ES-I3 (cell line): ENCODE measurements around the gene MARK3.
A peak's percentile ranks its signal among the peaks of the same experiment; 100 is the strongest.

Experiments used
- H3K36me3 ChIP-seq: 2 replicates; pipeline ENCODE4 v1.6.1; 2013; ENCODE audit warnings: mild to moderate bottlenecking, low read length, control low read depth, moderate library complexity; ENCODE audit not compliant: insufficient read depth
- H3K4me1 ChIP-seq: 2 replicates; pipeline ENCODE4 v1.6.1; 2013; ENCODE audit warnings: mild to moderate bottlenecking, control low read depth, low read length; ENCODE audit not compliant: insufficient read depth
- H3K9ac ChIP-seq: 2 replicates; pipeline ENCODE4 v1.6.1; 2013; ENCODE audit warnings: low read depth, mild to moderate bottlenecking, low read length, moderate library complexity
- H3K9me3 ChIP-seq: 2 replicates; pipeline ENCODE4 v1.6.1; 2013; ENCODE audit warnings: mild to moderate bottlenecking, low read length, moderate library complexity; ENCODE audit not compliant: control insufficient read depth, insufficient read depth

Gene MARK3

DNA sequence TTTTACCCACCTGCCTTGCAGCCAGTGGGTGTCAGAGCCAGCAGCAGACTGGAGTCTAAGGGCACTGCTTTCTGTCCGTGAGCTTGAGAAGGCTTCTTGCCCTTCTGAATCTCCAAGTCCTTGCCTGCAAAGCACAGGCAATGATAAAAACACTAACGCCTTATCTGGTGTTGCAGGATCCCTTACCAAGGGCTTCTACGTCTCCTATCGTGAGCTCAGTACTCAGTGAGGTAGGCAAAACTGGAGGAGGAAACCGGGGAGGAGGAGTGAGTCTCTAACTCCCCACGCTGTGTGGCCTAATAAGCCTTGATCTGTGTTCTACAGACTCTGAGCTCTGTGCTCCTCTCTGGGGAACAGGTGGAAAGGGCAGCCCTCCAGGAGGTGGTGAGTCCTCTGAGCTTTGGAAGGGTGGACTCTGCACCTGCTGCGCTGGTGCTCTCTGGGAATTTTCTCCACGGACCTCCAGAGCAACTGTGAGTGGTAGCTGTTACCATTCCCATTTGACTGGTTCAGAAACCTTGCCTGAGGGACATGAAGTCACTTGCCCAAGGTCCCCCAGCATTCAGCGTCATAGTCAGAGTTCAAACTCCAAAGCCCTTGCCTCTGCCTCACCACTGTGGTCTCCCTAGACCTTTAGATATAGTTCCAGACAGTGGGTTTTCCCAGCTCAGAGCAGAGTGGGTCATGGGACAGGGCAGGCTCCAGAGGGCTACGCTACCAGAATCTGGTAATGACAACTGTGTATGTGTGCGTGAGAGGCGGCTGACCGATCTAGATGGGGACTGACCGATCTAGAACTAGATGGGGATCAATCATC, 7.0 kb upstream of the MARK3 start:
- Histone ChIP-seq H3K9ac (no peak overlapping the region), H3K4me1 (no peaks in the 10 kb centered on the region), H3K9me3 (no peaks in the 10 kb centered on the region), H3K36me3 (no peaks in the 10 kb centered on the region)

DNA sequence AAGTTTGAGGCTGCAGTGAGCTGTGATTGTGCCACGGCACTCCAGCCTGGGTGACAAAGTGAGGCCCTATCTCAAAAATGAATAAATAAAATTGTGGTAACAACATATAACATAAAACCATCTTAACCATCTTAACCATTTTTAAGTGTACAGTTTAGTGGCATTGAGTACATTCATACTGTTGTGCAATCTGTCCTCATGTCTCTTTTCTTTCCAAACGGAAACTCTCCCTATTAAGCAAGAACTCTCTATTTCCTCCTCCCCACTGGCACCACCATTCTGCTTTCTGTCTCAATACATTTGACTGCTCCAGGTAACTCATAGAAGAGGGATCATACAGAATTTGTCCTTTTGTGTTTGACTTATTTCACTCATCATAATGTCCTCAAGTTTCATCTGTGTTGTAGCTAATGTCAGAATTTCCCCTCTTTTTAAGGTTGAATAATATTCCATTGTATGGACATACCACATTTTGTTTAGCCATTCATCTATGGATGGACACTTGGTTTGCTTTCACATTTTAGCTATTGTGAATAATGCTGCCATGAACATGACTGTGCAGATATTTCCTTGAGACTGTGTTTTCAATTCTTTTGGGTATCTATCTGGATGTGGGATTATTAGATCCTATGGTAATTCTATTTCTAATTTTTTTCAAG, 4.4 kb upstream of the MARK3 start:
- Histone ChIP-seq H3K4me1 (peaks cover 6% of the 10 kb centered on the region; the same call in 1 of the 2 replicates), H3K9me3 (no peaks in the 10 kb centered on the region), H3K9ac (no peak overlapping the region), H3K36me3 (no peaks in the 10 kb centered on the region)

DNA sequence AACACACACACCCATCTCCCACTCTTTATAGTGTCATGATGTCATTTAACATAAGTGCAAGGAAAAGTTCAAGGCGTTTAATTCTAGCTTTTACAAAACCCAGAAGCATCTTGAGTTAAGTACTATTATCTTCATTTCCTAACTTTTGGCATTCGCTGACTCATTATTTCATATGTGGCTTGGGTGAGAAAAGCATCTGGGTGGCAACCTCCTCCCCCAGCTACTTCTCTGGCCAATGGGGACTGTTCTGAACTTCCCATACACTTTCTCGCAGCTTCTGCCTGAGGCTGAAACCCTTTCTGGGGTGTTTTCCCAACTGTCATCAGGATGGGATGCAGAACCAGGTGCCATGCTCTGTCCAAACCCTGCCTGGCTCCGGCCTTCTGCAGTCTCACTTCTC, 2.8 kb upstream of the MARK3 start:
- peaks cover 6% of the 10 kb centered on the region; the same call in 1 of the 2 replicates for H3K4me1 ChIP-seq
- H3K36me3 ChIP-seq: no peaks in the 10 kb centered on the region
- H3K9ac ChIP-seq: no peak overlapping the region

GRCh38 chr14:103384450-103385151, 614 bp upstream of the MARK3 start:
- Histone ChIP-seq H3K36me3 (no peaks in the 10 kb centered on the region), H3K9ac (peak overlapping the region; percentile 88; the same call in 1 of the 2 replicates), H3K4me1 (peaks cover 6% of the 10 kb centered on the region; the same call in 1 of the 2 replicates), H3K9me3 (no peaks in the 10 kb centered on the region)

More for the DNA sequence above, 2.8 kb upstream of the MARK3 start:
- H3K9me3 ChIP-seq: no peaks in the 10 kb centered on the region

- Histone ChIP-seq H3K9ac (peak overlapping the region; percentile 88), H3K9me3 (no peaks in the 10 kb centered on the region), H3K4me1 (peaks cover 6% of the 10 kb centered on the region; the same call in 1 of the 2 replicates), H3K36me3 (no peaks in the 10 kb centered on the region)
These were observed 906 bp downstream of the MARK3 start for GRCh38 chr14:103385929-103386712.

- peaks cover 6% of the 10 kb centered on the region; the same call in 1 of the 2 replicates for H3K4me1 ChIP-seq
- no peaks in the 10 kb centered on the region for H3K36me3 ChIP-seq
- H3K9ac ChIP-seq: peak overlapping the region; percentile 88
- H3K9me3 ChIP-seq: no peaks in the 10 kb centered on the region
These were observed 1.6 kb downstream of the MARK3 start for GRCh38 chr14:103386713-103387329.

- no peaks in the 10 kb centered on the region for H3K9me3 ChIP-seq
- H3K9ac ChIP-seq: no peak overlapping the region
- peaks cover 6% of the 10 kb centered on the region; the same call in 1 of the 2 replicates for H3K4me1 ChIP-seq
- H3K36me3 ChIP-seq: no peaks in the 10 kb centered on the region
These were observed 3.4 kb downstream of the MARK3 start for GRCh38 chr14:103388664-103389063.

- Histone ChIP-seq H3K9me3 (no peaks in the 10 kb centered on the region), H3K4me1 (no peaks in the 10 kb centered on the region; the same call in 1 of the 2 replicates), H3K36me3 (no peaks in the 10 kb centered on the region), H3K9ac (no peak overlapping the region)
These were observed 5.4 kb downstream of the MARK3 start for GRCh38 chr14:103390605-103391004.

DNA sequence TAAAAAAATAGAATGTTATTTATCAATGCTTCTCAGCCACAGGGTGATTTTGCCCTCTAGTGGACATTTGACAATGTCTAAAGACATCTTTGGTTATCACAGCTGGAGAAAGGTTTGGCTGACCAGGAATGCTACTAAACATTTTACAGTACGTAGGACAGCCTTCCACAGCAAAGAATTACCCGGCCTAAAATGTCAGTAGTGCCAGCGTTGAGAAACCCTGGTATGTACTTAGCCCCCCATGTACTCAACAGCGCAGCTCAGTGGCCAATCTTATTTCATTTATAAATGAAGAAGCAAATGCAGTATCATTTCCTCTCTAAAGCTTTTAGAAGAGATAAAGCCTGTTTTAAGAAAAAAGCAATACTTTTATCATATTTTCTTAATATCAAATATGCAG, 5.8 kb downstream of the MARK3 start:
- Histone ChIP-seq H3K4me1 (no peaks in the 10 kb centered on the region; the same call in 1 of the 2 replicates), H3K9ac (no peak overlapping the region), H3K36me3 (no peaks in the 10 kb centered on the region), H3K9me3 (no peaks in the 10 kb centered on the region)

- no peaks in the 10 kb centered on the region for H3K36me3 ChIP-seq
- no peaks in the 10 kb centered on the region; the same call in 1 of the 2 replicates for H3K4me1 ChIP-seq
- H3K9me3 ChIP-seq: no peaks in the 10 kb centered on the region
- H3K9ac ChIP-seq: no peak overlapping the region
These were observed 6.9 kb downstream of the MARK3 start for GRCh38 chr14:103392106-103392505.

DNA sequence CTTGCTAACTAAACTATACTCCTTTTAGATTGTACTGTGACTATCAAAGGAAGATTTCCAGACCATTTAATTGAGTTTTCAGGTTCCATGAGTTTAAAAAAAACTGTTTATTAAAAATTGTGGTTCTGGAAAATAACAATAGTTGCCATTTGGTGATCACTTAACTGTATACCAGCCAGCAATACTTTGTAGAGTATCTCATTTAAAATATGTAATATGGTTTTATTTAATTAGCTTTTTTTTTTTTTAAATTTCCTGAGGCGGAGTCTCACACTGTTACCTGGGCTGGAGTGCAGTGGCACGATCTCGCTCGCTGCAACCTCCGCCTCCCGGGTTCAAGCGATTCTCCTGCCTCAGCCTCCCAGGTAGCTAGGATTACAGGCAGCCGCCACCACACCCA, 7.4 kb downstream of the MARK3 start:
- no peaks in the 10 kb centered on the region for H3K9me3 ChIP-seq
- H3K4me1 ChIP-seq: no peaks in the 10 kb centered on the region; the same call in 1 of the 2 replicates
- H3K9ac ChIP-seq: no peak overlapping the region
- no peaks in the 10 kb centered on the region for H3K36me3 ChIP-seq

DNA sequence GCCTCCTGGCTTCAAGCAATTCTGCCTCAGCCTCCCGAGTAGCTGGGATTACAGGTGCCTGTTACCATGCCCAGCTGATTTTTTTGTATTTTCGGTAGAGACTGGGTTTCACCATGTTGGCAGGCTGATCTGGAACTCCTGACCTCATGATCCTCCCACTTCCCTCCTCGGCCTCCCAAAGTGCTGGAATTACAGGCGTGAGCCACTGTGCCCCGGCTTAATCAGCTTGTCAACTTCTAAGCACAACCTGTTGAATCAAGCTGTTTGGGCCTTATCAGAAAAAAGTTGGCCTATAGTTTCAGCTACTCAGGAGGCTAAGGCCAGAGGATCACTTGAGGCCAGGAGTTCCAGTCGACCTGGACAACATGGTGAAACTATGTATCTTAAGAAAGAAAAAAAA, 7.9 kb downstream of the MARK3 start:
- no peaks in the 10 kb centered on the region for H3K36me3 ChIP-seq
- H3K9me3 ChIP-seq: no peaks in the 10 kb centered on the region
- no peak overlapping the region for H3K9ac ChIP-seq
- H3K4me1 ChIP-seq: peaks cover 4% of the 10 kb centered on the region

- Histone ChIP-seq H3K9me3 (no peaks in the 10 kb centered on the region), H3K4me1 (peaks cover 10% of the 10 kb centered on the region), H3K9ac (no peak overlapping the region), H3K36me3 (no peaks in the 10 kb centered on the region)
These were observed 8.7 kb downstream of the MARK3 start for GRCh38 chr14:103393676-103394626.
